Testis (tissue), 2 donors: ENCODE results near the gene TMEM8B.

Experiments
- CTCF ChIP-seq, 3 experiments: fragments of 450-650 bp in 2 of 3; fragments of 200-600 bp in 1 of 3; sonication (generic) in 1 of 3; IDR thresholded peaks; one replicate each; pipeline ENCODE4 v1.5.1; 2016 to 2019; ENCODE audit warnings: antibody characterized with exemption in 3 of 3, mild to moderate bottlenecking in 2 of 3, moderate library complexity in 1 of 3
- POLR2A ChIP-seq: fragments of 450-650 bp; IDR thresholded peaks from one replicate; pipeline ENCODE4 v1.6.1; 2017; ENCODE audit warnings: antibody characterized with exemption, mild to moderate bottlenecking, moderate library complexity

GRCh38 chr9:35854091-35854762 lies 25.2 kb downstream of the TMEM8B start:
- TF ChIP-seq CTCF (IDR thresholded peaks at IDR 0.05) (no peak), POLR2A (no peak)
